Right ventricle myocardium superior (tissue), 1 donor: ENCODE results near the gene C2orf74. TPM values are rescaled to one million over a fixed set of nuclear protein-coding genes. Genes with fewer than 3 reads are reported as not detected.
"Not testable (repeated sequence)": the region's sequence is repeated elsewhere in the genome, so short reads cannot be mapped to it uniquely, and the experiment has no call there.

Source experiments
- ATAC-seq: fragments of 200-7000 bp; cut with Tn5 transposase; one replicate; pipeline ENCODE4 v1.9.1; 2020; ENCODE audit warnings: mild to moderate bottlenecking; ENCODE audit not compliant: poor library complexity
- DNase-seq: peaks from one replicate; pipeline ENCODE4 v3.0.0-alpha.2; 2020
- intact Hi-C: fragments of 100-400 bp; cut with DNase I; formaldehyde crosslinking; loops from one replicate; pipeline ENCODE4 v1.11.2; 2022
- long read RNA-seq: library from polyadenylated mRNA; unstranded; transcript quantifications from one replicate; pipeline ENCODE4 v2.0.0, GENCODE V29; 2021
- total RNA-seq: library from RNA; stranded (reverse); fragmentation: NEBNext Ultra II Directional; extraction: Animal tissue kit (Norgen Biotek cat#: 25700); gene quantifications from one replicate; pipeline ENCODE4 v1.2.1, GENCODE V29; 2021
- donor health status: DM: no; HTN: yes; CAD: no; lungs with severe emphysema.

Gene C2orf74
- total RNA-seq: 30.7 TPM
- long read RNA-seq, transcript C2orf74-202 (4 exons, 879 nt): major isoform, 11 of 18 reads
- long read RNA-seq, partial matches to known transcripts: 0 of 18 reads
- long read RNA-seq, other reads (novel, unspliced or antisense): 6 of 18 reads

DNA sequence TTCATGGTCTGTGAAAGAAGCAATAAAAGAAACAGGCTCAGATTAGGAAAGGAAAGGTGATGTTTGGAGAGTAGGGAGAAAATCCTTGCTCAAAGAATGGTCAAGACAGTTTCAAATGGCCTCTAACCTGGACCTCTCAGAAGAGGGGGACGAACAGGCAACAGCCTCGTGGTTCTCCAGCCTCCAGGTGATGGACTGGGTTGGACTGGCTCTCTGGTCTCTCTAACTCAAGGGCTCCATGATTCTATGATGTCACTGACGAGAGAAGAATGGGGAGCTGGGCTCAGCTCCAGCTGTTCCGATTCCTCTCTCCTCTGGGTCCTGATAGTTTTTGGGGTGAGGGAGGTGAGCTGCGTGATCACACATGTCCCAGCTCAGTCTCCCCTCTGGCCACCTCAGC lies at the start of gene C2orf74:
Gene C2orf74, plus strand, starts transcription at position 301 of the 400 bp plus-strand sequence. CDS start 327 bp downstream, outside the sequence.
- intact Hi-C loops: no loop called here
- ATAC-seq (no peak), DNase-seq (no peak)

DNA sequence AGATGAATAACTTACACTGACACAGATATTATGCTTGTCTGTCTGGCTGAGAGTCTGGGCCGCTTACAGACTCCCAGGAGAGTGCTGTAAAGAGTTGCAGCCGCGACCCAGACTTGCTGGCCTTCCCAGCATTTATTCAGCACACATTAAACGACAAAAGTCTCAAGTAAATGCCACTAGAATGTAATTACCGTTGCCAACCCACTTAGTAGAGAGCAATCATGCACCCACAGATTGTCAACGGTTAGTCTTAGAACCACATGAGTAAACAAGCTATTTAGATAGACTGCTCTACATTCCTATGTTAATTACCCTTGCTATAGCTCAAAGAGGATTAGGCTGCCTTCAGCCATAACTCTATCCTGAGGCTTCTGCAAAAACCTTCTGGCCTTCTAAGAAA lies 47.8 kb upstream of the C2orf74 start:
- intact Hi-C loops: no loop called here
- DNase-seq (no peak), ATAC-seq (no peak)

DNA sequence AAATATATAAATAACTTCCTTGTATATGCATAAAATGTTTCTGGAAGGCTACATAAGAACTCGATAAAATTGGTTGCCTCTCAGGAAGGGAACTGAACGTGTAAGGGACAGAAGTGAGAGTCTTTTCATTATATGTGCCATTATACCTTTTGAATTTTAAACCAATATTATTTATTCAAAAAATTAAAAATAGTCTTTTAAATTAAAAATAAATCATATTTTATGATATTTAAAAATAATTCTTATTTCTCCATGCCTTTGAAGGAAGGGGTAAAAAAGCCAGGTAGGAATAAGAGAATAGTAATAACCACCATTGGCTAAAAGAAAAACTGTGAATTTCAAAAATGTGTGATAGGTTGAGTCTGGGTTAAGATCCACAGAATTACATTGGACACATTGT lies 45.7 kb upstream of the C2orf74 start:
- intact Hi-C loops: no loop called here
- ATAC-seq (no peak), DNase-seq (no peak)

DNA sequence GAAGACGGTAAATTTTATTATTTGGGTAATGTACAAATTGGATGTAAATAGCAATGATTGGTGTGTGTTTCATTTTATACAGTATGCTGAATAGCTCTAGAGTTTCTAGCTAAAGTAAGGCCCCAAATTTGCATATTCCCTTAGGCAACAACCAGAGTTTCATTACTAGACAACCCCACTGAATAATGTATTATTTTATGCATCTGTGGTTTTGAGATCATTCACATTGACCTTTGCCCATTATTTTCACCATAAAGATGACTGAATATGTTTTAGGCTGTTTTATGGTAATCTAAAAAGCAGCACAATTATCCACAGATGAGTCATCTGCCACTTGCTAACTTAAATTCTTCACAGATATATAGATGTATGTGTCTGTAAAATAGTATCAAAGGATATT lies 44.5 kb upstream of the C2orf74 start:
- no peak for ATAC-seq
- intact Hi-C loops: no loop called here

DNA sequence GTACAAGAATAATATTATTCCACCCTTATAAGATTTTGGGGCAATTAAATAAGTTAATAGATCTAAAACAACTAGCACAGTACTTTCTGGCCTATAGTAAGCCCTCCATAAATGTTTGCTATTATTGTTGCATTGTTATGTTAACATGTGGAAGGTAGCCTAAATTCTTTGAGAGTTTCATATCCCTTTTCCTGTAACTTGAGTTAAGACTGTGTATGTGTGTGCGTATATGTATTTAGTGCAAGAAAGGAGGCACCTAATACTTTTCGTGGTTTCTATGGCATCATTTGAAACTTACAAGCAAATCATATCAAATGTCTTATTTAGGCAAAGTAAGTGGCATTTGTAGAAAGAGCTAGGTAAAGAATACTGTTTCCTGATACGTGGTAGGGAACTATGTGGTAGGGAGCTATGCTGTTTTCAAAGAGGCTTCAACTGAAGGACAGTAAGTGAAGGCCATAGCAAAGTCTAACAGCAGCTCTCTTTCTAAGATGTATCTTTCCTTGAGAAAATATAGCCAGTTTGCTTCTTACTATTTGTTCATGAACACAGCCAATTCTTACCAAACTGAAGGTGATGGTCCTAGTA lies 36.8 kb upstream of the C2orf74 start:
- ATAC-seq (no peak), DNase-seq (no peak)
- intact Hi-C loops: no loop called here

More for the DNA sequence above, 44.5 kb upstream of the C2orf74 start:
- DNase-seq: no peak

DNA sequence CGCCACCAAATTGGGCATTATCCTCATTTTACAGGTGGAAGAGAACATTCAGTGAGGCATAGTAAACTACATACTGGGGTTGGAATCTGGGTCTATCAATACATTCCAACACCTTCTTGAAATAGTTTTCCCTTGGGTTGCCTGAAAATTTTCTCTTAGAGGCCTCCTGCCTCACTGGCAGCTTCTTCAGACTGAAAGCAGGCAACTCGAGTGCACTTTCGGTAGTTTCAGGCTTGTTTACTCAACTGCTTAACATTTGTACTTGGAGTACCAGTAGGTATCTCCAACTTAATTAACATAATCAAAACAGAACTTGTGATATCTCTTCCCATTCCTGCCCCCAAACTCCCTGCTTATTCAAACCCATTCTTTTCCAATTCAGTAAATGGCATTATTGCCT lies 36.2 kb upstream of the C2orf74 start:
- no peak for ATAC-seq
- intact Hi-C loops: no loop called here
- no peak for DNase-seq

GRCh38 chr2:61128122-61128521 lies 33.9 kb upstream of the C2orf74 start:
- intact Hi-C loops, DNase-seq, ATAC-seq: not testable (repeated sequence)

DNA sequence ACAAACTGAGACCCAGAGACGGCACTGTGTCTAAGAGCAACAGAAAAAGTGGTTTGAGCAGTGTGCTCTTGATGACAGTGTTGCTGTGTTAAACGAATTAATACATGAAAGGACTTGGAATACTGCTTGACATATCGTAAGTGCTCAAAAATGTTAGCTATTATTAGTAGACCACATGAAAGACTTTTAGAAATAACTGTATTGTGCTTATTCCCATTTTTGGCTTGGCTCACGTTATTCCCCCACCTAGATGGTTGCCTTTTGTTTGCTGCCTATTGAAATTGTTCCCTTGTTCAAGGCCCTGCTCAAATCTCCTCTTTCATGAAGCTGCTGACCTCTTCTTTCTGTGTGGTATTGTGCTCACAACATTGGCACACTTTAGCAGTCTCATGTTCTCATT lies 27.8 kb upstream of the C2orf74 start:
- DNase-seq: no peak
- intact Hi-C loops: no loop called here
- ATAC-seq: no peak

- no peak for DNase-seq
- peak; percentile 48 for ATAC-seq
- intact Hi-C loops: no loop called here
These were observed 26.5 kb upstream of the C2orf74 start for GRCh38 chr2:61135510-61135909.

DNA sequence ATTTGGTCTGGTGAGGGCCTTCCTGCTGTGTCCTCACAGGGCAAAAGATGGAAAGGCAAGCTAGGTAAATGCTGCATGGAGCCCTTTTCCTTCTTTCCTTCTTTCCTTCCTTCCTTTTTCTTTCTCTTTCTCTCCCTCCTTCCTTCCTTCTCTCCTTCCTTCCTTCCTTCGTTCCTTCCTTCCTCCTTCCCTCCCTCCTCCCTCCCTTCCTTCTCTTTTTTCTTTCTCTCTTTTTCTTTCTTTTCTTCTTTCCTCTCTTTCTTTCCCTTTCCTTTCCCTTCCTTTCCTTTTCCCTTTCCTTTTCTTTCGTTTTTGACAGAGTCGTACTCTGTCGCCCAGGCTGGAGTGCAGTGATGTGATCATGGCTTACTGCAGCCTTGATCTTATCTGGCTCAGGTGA lies 23.1 kb upstream of the C2orf74 start:
- no peak for DNase-seq
- no peak for ATAC-seq
- intact Hi-C loops: no loop called here

GRCh38 chr2:61141151-61141550 lies 20.8 kb upstream of the C2orf74 start:
- ATAC-seq (no peak), DNase-seq (no peak)
- intact Hi-C loops: no loop called here

- intact Hi-C loops: no loop called here
- DNase-seq (peak; percentile 97), ATAC-seq (peak; percentile 99)
These were observed 17.2 kb upstream of the C2orf74 start for GRCh38 chr2:61144697-61145268.

DNA sequence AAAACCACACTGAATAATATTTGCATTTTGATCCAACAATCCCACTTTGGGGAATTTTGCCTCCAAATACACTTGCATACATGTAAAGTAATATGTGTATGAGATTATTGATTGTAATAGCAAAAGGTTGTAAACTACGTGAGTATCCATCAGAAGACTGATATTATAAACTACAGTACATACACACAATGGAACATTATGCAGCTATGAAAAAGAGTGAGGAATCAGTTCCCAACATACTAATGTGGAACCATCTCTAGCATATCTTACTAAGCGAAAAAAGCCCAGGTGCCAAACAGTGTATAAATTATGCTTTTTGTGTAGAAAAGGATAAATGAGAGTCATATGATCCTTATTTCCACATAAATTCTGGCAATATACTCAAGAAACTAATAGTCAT lies 16.0 kb upstream of the C2orf74 start:
- intact Hi-C loops: no loop called here
- ATAC-seq: no peak
- DNase-seq: no peak

- ATAC-seq, intact Hi-C loops, DNase-seq: not testable (repeated sequence)
These were observed 13.9 kb upstream of the C2orf74 start for GRCh38 chr2:61148091-61148490.

DNA sequence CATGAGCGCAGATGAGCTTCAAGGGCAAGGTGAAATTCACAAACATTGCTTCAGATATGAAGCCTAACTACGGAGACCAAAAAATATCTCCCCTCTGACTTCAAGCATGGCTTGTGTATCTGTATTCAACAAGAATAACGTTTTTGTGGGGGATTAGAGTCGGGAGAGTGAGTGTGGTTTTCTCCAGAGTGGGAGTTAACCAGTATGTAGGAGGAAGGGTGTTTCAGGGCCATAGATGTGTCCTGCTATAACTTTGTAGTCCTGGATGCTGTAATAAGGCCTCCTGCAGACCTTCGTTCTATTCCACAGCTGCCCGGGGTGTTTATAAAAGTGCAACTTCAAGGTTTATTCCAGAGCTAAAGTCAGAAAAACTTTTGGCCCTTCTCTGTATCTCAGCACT lies 12.9 kb upstream of the C2orf74 start:
- ATAC-seq (no peak), DNase-seq (no peak)
- intact Hi-C loops: no loop called here

- intact Hi-C loops: no loop called here
- ATAC-seq (no peak), DNase-seq (no peak)
These were observed 10.6 kb upstream of the C2orf74 start for GRCh38 chr2:61151436-61151835.

DNA sequence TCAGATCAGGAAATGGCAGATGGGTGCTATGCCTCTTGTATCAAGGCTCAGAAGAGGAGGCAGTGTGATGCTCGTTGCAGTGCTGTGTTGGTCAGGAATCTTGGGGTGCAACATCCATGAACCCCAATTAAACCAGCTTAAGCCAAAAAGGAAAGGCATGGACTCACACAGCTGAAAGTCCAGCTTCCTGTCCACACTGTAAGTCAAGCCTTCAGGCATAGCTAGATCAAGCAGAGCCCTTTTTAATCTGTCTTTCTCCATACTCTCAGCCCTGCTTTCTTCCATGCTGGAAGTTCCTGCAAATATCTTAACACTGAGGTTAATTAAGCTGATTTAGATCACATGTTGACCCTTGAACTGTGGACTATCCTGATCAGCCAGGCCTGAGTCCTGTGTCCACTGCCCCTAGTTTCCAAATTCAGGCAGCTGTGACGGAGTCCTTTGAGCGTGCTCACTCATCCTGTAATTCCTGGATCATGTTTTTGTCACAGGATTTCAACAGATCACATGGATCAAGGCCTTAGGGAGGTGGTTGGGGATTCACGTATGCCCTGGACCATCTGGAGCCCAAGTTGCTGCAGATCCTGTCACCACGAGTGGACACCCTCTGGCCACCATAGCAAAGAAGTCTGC lies 4.5 kb upstream of the C2orf74 start:
- no peak for DNase-seq
- ATAC-seq: no peak
- intact Hi-C loops: no loop called here

DNA sequence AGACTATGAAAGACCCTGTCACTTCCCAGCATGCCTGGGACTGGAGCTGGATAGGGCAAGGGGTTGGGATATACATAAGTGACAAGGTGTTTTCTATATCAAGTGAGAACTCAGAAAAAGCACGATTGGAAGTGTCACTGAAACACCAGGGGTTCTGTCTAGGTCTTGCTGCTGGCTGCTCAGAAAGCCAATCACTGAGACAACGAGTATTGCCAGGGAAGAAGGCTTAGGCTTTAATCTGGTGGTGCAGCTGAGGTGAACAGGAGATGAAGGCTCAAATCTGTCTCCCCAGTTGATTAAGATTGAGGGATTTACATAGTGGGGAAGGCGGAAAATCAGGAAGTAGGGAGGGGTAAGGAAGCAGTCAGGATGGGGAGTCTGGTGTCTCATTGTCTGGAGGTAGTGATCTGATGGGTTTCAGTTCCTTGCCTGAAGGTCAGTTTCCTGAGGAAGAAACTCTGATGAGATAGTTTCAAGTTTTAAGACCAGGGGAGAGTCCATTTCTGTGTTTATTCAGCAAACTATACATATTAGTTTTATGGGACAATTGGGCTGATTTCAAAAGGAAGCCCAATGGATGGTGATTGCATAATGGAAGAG lies 3.5 kb upstream of the C2orf74 start:
- ATAC-seq: no peak
- intact Hi-C loops: no loop called here
- no peak for DNase-seq

GRCh38 chr2:61162721-61163120 lies 733 bp downstream of the C2orf74 start:
- no peak for ATAC-seq
- intact Hi-C loops: no loop called here

DNA sequence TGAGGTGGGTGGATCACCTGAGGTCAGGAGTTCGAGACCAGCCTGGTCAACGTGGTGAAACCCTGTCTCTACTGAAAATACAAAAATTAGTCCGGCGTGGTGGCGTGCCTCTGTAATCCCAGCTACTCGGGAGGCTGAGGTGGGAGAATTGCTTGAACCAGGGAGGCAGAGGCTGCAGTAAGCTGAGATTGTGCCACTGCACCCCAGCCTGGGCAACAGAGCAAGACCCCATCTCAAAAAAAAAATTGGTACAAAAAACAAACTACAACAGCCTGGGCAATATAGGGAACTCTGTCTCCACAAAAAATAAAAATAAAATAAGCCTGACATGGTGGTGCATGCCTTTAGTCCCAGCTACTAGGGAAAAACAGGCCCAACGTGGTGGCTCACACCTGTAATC lies 3.1 kb downstream of the C2orf74 start:
- ATAC-seq, DNase-seq: not testable (repeated sequence)

More at GRCh38 chr2:61162721-61163120, 733 bp downstream of the C2orf74 start:
- no peak for DNase-seq

More for the DNA sequence above, 3.1 kb downstream of the C2orf74 start:
- intact Hi-C loops: not testable (repeated sequence)
